Smooth muscle cell (in vitro differentiated cells): ENCODE results near the gene PLEKHA5. TPM values are rescaled to one million over a fixed set of nuclear protein-coding genes. Genes with fewer than 3 reads are reported as not detected.

Experiments used
- DNase-seq: peaks from one replicate; lab custom pipeline; 2025; ENCODE audit not compliant: unreplicated experiment; lab: John Stamatoyannopoulos, UW
- H2AFZ ChIP-seq: fragments of 200-600 bp; sonication (generic); 2 replicates; pipeline ENCODE4 v1.6.0; 2016; ENCODE audit warnings: antibody characterized with exemption, low read depth, mild to moderate bottlenecking
- H3F3A ChIP-seq: fragments of 200-600 bp; sonication (generic); 2 replicates; pipeline ENCODE4 v1.6.0; 2017; ENCODE audit warnings: antibody characterized with exemption, low read depth
- H3K27ac ChIP-seq: fragments of 200-600 bp; sonication (generic); 2 replicates; pipeline ENCODE4 v1.5.1; 2016; ENCODE audit warnings: low read depth, mild to moderate bottlenecking
- H3K27me3 ChIP-seq: fragments of 200-600 bp; sonication (generic); 2 replicates; pipeline ENCODE4 v1.6.1; 2016; ENCODE audit warnings: low read depth, mild to moderate bottlenecking
- H3K36me3 ChIP-seq: fragments of 200-600 bp; sonication (generic); 2 replicates; pipeline ENCODE4 v1.5.1; 2016; ENCODE audit warnings: low read depth
- H3K4me1 ChIP-seq: fragments of 200-600 bp; sonication (generic); 2 replicates; pipeline ENCODE4 v1.5.1; 2016; ENCODE audit warnings: low read depth
- H3K4me2 ChIP-seq: fragments of 200-600 bp; sonication (generic); 2 replicates; pipeline ENCODE4 v1.6.0; 2016; ENCODE audit warnings: mild to moderate bottlenecking
- H3K4me3 ChIP-seq: fragments of 200-600 bp; sonication (generic); 2 replicates; pipeline ENCODE4 v1.5.1; 2016; ENCODE audit warnings: mild to moderate bottlenecking
- H3K79me2 ChIP-seq: fragments of 200-600 bp; sonication (generic); 2 replicates; pipeline ENCODE4 v1.6.0; 2016; ENCODE audit warnings: low read depth, mild to moderate bottlenecking
- H3K9ac ChIP-seq: fragments of 200-600 bp; sonication (generic); 2 replicates; pipeline ENCODE4 v1.6.0; 2016; ENCODE audit warnings: low read depth
- H3K9me3 ChIP-seq: fragments of 200-600 bp; sonication (generic); replicated peaks from 2 replicates; pipeline ENCODE4 v1.5.1; 2016; ENCODE audit warnings: low read depth
- H4K20me1 ChIP-seq: fragments of 200-600 bp; sonication (generic); 2 replicates; pipeline ENCODE4 v1.6.0; 2016; ENCODE audit warnings: low read depth
- WGBS: methylation state at CpG from one replicate; pipeline ENCODE4 v1.1.7; 2016; ENCODE audit warnings: low lambda C conversion rate; 5-methylcytosine and 5-hydroxymethylcytosine counted together
- polyA plus RNA-seq: library from polyadenylated mRNA; unstranded; fragments of >200 nt; fragmentation: Nextera tagmentation; extraction: Ambion mirVana; gene quantifications from 2 replicates; pipeline ENCODE4 v1.2.1, GENCODE V29; 2016
- total RNA-seq: library from RNA; depleted of rRNA; stranded (reverse); fragments of >200 nt; gene quantifications from 2 replicates; pipeline ENCODE4 v1.2.3, GENCODE V29; 2014
- TF ChIP-seq, protein P1 (sequence below): fragments of 200-600 bp; sonication (generic); IDR thresholded peaks from 2 replicates; pipeline ENCODE4 v1.5.1; 2017; ENCODE audit warnings: borderline replicate concordance, mild to moderate bottlenecking, antibody characterized with exemption; ENCODE audit not compliant: insufficient read depth, poor library complexity, severe bottlenecking

The PLEKHA5 gene
- total and polyA plus RNA-seq, 2 experiments from 2014 or later = 21.4 to 43.1 TPM

DNA sequence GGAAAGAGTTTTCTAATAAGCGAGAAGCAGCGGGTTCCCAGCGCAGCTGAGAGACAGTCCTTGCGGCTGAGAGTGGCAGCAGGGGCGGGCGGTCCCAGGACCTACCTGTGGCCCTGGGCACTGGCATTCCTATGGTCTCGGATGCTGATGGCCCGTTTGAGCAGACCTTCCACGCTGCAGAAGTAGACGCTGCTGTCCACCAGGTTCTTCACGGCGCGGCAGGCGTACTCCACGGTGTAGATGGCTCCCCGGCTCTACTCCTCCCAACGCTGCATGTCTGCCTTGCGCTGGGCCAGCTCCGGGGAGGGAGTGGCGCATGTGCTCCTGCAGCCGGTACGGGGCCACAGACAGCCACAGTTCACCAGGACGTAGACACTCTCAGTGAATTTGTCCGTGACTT, 21.8 kb upstream of the PLEKHA5 start:
- Histone ChIP-seq H3K9ac (no peak overlapping the region), H4K20me1 (no peaks in the 10 kb centered on the region), H3K4me3 (no peak overlapping the region), H3K27ac (no peak overlapping the region), H3K36me3 (no peaks in the 10 kb centered on the region), H3K79me2 (no peaks in the 10 kb centered on the region), H3K9me3 (no peaks in the 10 kb centered on the region), H3K27me3 (no peaks in the 10 kb centered on the region), H3K4me2 (no peak overlapping the region), H3K4me1 (no peaks in the 10 kb centered on the region), H3F3A (no peaks in the 10 kb centered on the region), H2AFZ (no peak overlapping the region)
- TF ChIP-seq, protein P1, sequence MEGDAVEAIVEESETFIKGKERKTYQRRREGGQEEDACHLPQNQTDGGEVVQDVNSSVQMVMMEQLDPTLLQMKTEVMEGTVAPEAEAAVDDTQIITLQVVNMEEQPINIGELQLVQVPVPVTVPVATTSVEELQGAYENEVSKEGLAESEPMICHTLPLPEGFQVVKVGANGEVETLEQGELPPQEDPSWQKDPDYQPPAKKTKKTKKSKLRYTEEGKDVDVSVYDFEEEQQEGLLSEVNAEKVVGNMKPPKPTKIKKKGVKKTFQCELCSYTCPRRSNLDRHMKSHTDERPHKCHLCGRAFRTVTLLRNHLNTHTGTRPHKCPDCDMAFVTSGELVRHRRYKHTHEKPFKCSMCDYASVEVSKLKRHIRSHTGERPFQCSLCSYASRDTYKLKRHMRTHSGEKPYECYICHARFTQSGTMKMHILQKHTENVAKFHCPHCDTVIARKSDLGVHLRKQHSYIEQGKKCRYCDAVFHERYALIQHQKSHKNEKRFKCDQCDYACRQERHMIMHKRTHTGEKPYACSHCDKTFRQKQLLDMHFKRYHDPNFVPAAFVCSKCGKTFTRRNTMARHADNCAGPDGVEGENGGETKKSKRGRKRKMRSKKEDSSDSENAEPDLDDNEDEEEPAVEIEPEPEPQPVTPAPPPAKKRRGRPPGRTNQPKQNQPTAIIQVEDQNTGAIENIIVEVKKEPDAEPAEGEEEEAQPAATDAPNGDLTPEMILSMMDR = no peak
- no peak for DNase-seq
- 97% methylated on average over 24 of the region's 24 CpGs for WGBS

DNA sequence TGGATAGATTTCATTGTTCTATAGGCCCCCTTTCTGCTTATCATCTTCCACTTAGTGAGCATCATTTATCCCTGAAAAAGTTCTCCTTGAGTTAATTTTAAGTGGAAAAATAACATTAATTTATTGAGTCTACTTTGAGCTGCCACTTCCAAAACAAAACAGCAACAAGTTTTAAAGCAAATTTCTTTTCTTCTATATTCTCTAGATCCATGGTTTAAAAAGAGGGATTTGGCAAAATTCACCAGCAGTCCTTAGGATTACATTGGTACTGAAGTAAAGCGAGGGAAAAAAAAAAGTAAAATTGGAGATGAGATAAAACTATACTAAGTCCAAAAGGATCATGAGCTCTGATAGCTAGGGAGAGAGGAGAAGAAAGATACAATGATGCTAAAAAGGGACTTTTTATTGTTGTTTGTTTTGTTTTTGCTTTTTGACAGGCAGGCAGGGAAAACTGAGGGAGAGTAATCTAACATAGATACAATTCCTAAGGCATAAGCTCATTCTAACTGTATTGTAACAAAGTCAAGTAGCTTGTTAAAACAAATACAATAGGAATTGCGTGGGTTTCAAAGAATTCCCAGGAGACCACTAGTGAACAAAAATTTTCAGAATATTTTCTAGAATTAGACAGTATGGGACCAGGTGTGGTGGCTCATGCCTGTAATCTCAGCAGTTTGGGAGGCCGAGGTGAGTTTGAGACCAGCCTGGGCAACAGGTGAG, 19.2 kb upstream of the PLEKHA5 start:
- Histone ChIP-seq H3K27me3 (no peaks in the 10 kb centered on the region), H3K79me2 (no peaks in the 10 kb centered on the region), H3K9ac (no peak overlapping the region), H3K4me2 (no peak overlapping the region), H3K27ac (no peak overlapping the region), H2AFZ (no peak overlapping the region), H3K4me3 (no peak overlapping the region), H3K36me3 (no peaks in the 10 kb centered on the region), H3K9me3 (no peaks in the 10 kb centered on the region), H4K20me1 (no peaks in the 10 kb centered on the region), H3F3A (no peaks in the 10 kb centered on the region), H3K4me1 (no peaks in the 10 kb centered on the region)
- TF ChIP-seq, protein P1 = no peak
- WGBS = 85% methylated on average over 3 of the region's 3 CpGs
- DNase-seq = no peak

DNA sequence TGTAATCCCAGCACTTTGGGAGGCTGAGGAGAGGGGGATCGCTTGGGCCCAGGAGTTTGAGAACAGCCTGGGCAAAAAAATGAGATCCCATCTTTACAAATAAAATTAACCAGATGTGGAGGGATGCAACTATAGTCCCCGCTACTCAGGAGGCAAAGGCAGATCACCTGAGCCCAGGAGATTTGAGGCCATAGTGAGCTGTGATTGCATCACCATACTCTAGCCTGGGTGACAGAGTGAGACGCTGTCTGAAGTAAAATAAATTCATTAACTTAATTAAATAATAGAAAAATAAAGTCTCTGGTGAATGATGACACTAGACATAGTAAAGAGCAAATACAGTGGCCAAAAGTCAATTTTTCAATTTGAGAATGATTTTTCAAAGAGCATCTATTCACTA, 16.1 kb upstream of the PLEKHA5 start:
- no peaks in the 10 kb centered on the region for H3K79me2 ChIP-seq
- no peaks in the 10 kb centered on the region for H4K20me1 ChIP-seq
- H2AFZ ChIP-seq = no peak overlapping the region
- no peaks in the 10 kb centered on the region for H3K36me3 ChIP-seq
- H3K4me3 ChIP-seq = no peak overlapping the region
- no peaks in the 10 kb centered on the region for H3K4me1 ChIP-seq
- no peaks in the 10 kb centered on the region for H3F3A ChIP-seq
- H3K4me2 ChIP-seq = no peak overlapping the region
- TF ChIP-seq, protein P1 = no peak
- no peaks in the 10 kb centered on the region for H3K9me3 ChIP-seq
- WGBS = 89% methylated on average over 3 of the region's 3 CpGs
- no peaks in the 10 kb centered on the region for H3K27me3 ChIP-seq
- H3K9ac ChIP-seq = no peak overlapping the region
- DNase-seq = no peak
- H3K27ac ChIP-seq = no peak overlapping the region

DNA sequence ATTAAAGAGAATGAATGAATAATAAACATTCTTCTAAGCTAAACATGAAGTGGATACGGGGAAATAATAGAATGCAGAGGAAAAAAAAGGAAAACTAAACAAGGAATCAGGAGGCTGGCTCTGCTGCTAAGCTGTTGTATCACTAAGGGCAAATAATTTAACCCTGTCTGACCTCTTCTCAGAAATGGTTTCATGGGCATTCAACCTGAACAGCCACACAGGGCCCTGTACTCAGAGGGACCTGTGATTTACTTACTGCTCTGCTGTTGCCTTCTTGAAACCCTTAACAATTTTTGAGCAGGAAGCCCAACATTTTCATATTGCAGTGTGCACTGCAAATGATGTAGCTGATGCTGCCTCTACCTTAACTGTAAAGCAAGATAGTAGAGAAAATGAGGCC, 14.2 kb upstream of the PLEKHA5 start:
- TF ChIP-seq, protein P1 = no peak
- Histone ChIP-seq H3K9me3 (no peaks in the 10 kb centered on the region), H3K27ac (no peak overlapping the region), H3K79me2 (no peaks in the 10 kb centered on the region), H3K4me3 (no peak overlapping the region), H2AFZ (no peak overlapping the region), H3K9ac (no peak overlapping the region), H4K20me1 (no peaks in the 10 kb centered on the region), H3K4me2 (no peak overlapping the region), H3K4me1 (no peaks in the 10 kb centered on the region), H3F3A (no peaks in the 10 kb centered on the region), H3K36me3 (no peaks in the 10 kb centered on the region), H3K27me3 (no peaks in the 10 kb centered on the region)
- DNase-seq = no peak
- WGBS = 89% methylated on average over 1 of the region's 1 CpG
